Fibroblast of skin of left quadriceps (primary cell): ENCODE measurements around the gene ITCH.

ENCODE experiments used
- DNase-seq, 2 experiments: peaks; one replicate each; pipeline ENCODE4 v3.0.0-alpha.2; 2013; ENCODE audit warnings: low read depth in 2 of 2

The ITCH gene

GRCh38 chr20:34529742-34530141 lies 166.7 kb downstream of the ITCH start:
- no peak for DNase-seq

GRCh38 chr20:34530342-34530741 lies 167.3 kb downstream of the ITCH start:
- no peak for DNase-seq

- no peak for DNase-seq
Observed at GRCh38 chr20:34531608-34532265, 168.7 kb downstream of the ITCH start.

GRCh38 chr20:34532320-34532719 lies 169.2 kb downstream of the ITCH start:
- DNase-seq = no peak

- no peak for DNase-seq
Observed at GRCh38 chr20:34532756-34533155, 169.7 kb downstream of the ITCH start.

- DNase-seq = no peak
Observed at GRCh38 chr20:34534391-34535165, 171.5 kb downstream of the ITCH start.

- DNase-seq = no peak
Observed at GRCh38 chr20:34535301-34535840, 172.3 kb downstream of the ITCH start.

GRCh38 chr20:34535857-34536256 lies 172.8 kb downstream of the ITCH start:
- DNase-seq = no peak

GRCh38 chr20:34536798-34537394 lies 173.8 kb downstream of the ITCH start:
- DNase-seq = no peak

GRCh38 chr20:34537651-34538050 lies 174.6 kb downstream of the ITCH start:
- no peak for DNase-seq

GRCh38 chr20:34538671-34539123 lies 175.6 kb downstream of the ITCH start:
- DNase-seq = peak in 1 of 2 experiments; percentile 18

GRCh38 chr20:34539756-34540155 lies 176.7 kb downstream of the ITCH start:
- no peak for DNase-seq

- DNase-seq = no peak
Observed at GRCh38 chr20:34540596-34541263, 177.7 kb downstream of the ITCH start.

GRCh38 chr20:34541264-34541901 lies 178.3 kb downstream of the ITCH start:
- DNase-seq = no peak

- DNase-seq = no peak
Observed at GRCh38 chr20:34541917-34542316, 178.8 kb downstream of the ITCH start.

GRCh38 chr20:34542439-34542838 lies 179.4 kb downstream of the ITCH start:
- no peak for DNase-seq

GRCh38 chr20:34543463-34544056 lies 180.5 kb downstream of the ITCH start:
- no peak for DNase-seq

- DNase-seq = no peak
Observed at GRCh38 chr20:34544109-34544796, 181.2 kb downstream of the ITCH start.

GRCh38 chr20:34546751-34547181 lies 183.7 kb downstream of the ITCH start:
- no peak for DNase-seq

GRCh38 chr20:34547844-34548613 lies 185.0 kb downstream of the ITCH start:
- no peak for DNase-seq
